GM12872 (cell line): ENCODE results near the gene INSR.

Experiments
- CTCF ChIP-seq: IDR thresholded peaks from 3 replicates; pipeline ENCODE4 v1.5.1; 2011; ENCODE audit warnings: low read depth, mild to moderate bottlenecking, low read length, moderate library complexity; ENCODE audit not compliant: insufficient read depth

Gene INSR

GRCh38 chr19:7202888-7203287, 91.3 kb downstream of the INSR start:
- TF ChIP-seq CTCF = no peak

- TF ChIP-seq CTCF = no peak
These were observed 93.5 kb downstream of the INSR start for GRCh38 chr19:7200736-7201135.

- TF ChIP-seq CTCF = no peak
These were observed 94.3 kb downstream of the INSR start for GRCh38 chr19:7199613-7200533.

- TF ChIP-seq CTCF = peak; percentile 46; the same call in 1 of the 3 replicates
These were observed 96.2 kb downstream of the INSR start for GRCh38 chr19:7197760-7198696.

- TF ChIP-seq CTCF = no peak
These were observed 97.0 kb downstream of the INSR start for GRCh38 chr19:7197119-7197759.

GRCh38 chr19:7196763-7197118, 97.5 kb downstream of the INSR start:
- no peak for TF ChIP-seq CTCF

GRCh38 chr19:7195046-7195445, 99.2 kb downstream of the INSR start:
- TF ChIP-seq CTCF = no peak
